GM21576 (cell line): Measurements from ENCODE around the gene TBC1D22A.
"Not testable (repeated sequence)": the region's sequence is repeated elsewhere in the genome, so short reads cannot be mapped to it uniquely, and the experiment has no call there.

Experiments
- ATAC-seq: cut with Tn5 transposase; IDR thresholded peaks from one replicate; pipeline ENCODE4 v1.9.1; 2021; ENCODE audit warnings: mild to moderate bottlenecking, moderate library complexity; ENCODE audit not compliant: unreplicated experiment

Gene TBC1D22A

GRCh38 chr22:46773076-46773475 is 10.6 kb downstream of the TBC1D22A start:
- no peak for ATAC-seq

GRCh38 chr22:46774253-46774979 is 12.0 kb downstream of the TBC1D22A start:
- peak; percentile 34 for ATAC-seq

- ATAC-seq, result no peak
Measured at GRCh38 chr22:46774980-46775849, 12.8 kb downstream of the TBC1D22A start.

GRCh38 chr22:46775850-46776826 is 13.7 kb downstream of the TBC1D22A start:
- no peak for ATAC-seq

- ATAC-seq, result no peak
Measured at GRCh38 chr22:46776876-46777608, 14.6 kb downstream of the TBC1D22A start.

- ATAC-seq, result no peak
Measured at GRCh38 chr22:46777609-46777970, 15.1 kb downstream of the TBC1D22A start.

GRCh38 chr22:46779023-46779422 is 16.6 kb downstream of the TBC1D22A start:
- ATAC-seq, result no peak

- no peak for ATAC-seq
Measured at GRCh38 chr22:46779651-46780050, 17.2 kb downstream of the TBC1D22A start.

GRCh38 chr22:46780453-46780852 is 18.0 kb downstream of the TBC1D22A start:
- no peak for ATAC-seq

- no peak for ATAC-seq
Measured at GRCh38 chr22:46781291-46781690, 18.8 kb downstream of the TBC1D22A start.

- ATAC-seq, result not testable (repeated sequence)
Measured at GRCh38 chr22:46782200-46782599, 19.8 kb downstream of the TBC1D22A start.

- ATAC-seq, result no peak
Measured at GRCh38 chr22:46783721-46784120, 21.3 kb downstream of the TBC1D22A start.

GRCh38 chr22:46788441-46789172 is 26.2 kb downstream of the TBC1D22A start:
- ATAC-seq, result no peak

GRCh38 chr22:46789992-46790391 is 27.5 kb downstream of the TBC1D22A start:
- ATAC-seq, result no peak

GRCh38 chr22:46791201-46791731 is 28.8 kb downstream of the TBC1D22A start:
- ATAC-seq, result no peak

- no peak for ATAC-seq
Measured at GRCh38 chr22:46792061-46792796, 29.8 kb downstream of the TBC1D22A start.

- no peak for ATAC-seq
Measured at GRCh38 chr22:46792841-46793261, 30.4 kb downstream of the TBC1D22A start.

- no peak for ATAC-seq
Measured at GRCh38 chr22:46793497-46793896, 31.0 kb downstream of the TBC1D22A start.

- no peak for ATAC-seq
Measured at GRCh38 chr22:46794067-46794466, 31.6 kb downstream of the TBC1D22A start.
